Smooth muscle cell (in vitro differentiated cells): Measurements from ENCODE around the gene SHKBP1. TPM values are rescaled to one million over a fixed set of nuclear protein-coding genes. Genes with fewer than 3 reads are reported as not detected.

Experiments used
- DNase-seq: peaks from one replicate; lab custom pipeline; 2025; ENCODE audit not compliant: unreplicated experiment; lab: John Stamatoyannopoulos, UW
- H2AFZ ChIP-seq: fragments of 200-600 bp; sonication (generic); 2 replicates; pipeline ENCODE4 v1.6.0; 2016; ENCODE audit warnings: antibody characterized with exemption, low read depth, mild to moderate bottlenecking
- H3F3A ChIP-seq: fragments of 200-600 bp; sonication (generic); 2 replicates; pipeline ENCODE4 v1.6.0; 2017; ENCODE audit warnings: antibody characterized with exemption, low read depth
- H3K27ac ChIP-seq: fragments of 200-600 bp; sonication (generic); 2 replicates; pipeline ENCODE4 v1.5.1; 2016; ENCODE audit warnings: low read depth, mild to moderate bottlenecking
- H3K27me3 ChIP-seq: fragments of 200-600 bp; sonication (generic); 2 replicates; pipeline ENCODE4 v1.6.1; 2016; ENCODE audit warnings: low read depth, mild to moderate bottlenecking
- H3K36me3 ChIP-seq: fragments of 200-600 bp; sonication (generic); 2 replicates; pipeline ENCODE4 v1.5.1; 2016; ENCODE audit warnings: low read depth
- H3K4me1 ChIP-seq: fragments of 200-600 bp; sonication (generic); 2 replicates; pipeline ENCODE4 v1.5.1; 2016; ENCODE audit warnings: low read depth
- H3K4me2 ChIP-seq: fragments of 200-600 bp; sonication (generic); 2 replicates; pipeline ENCODE4 v1.6.0; 2016; ENCODE audit warnings: mild to moderate bottlenecking
- H3K4me3 ChIP-seq: fragments of 200-600 bp; sonication (generic); 2 replicates; pipeline ENCODE4 v1.5.1; 2016; ENCODE audit warnings: mild to moderate bottlenecking
- H3K79me2 ChIP-seq: fragments of 200-600 bp; sonication (generic); 2 replicates; pipeline ENCODE4 v1.6.0; 2016; ENCODE audit warnings: low read depth, mild to moderate bottlenecking
- H3K9ac ChIP-seq: fragments of 200-600 bp; sonication (generic); 2 replicates; pipeline ENCODE4 v1.6.0; 2016; ENCODE audit warnings: low read depth
- H3K9me3 ChIP-seq: fragments of 200-600 bp; sonication (generic); replicated peaks from 2 replicates; pipeline ENCODE4 v1.5.1; 2016; ENCODE audit warnings: low read depth
- H4K20me1 ChIP-seq: fragments of 200-600 bp; sonication (generic); 2 replicates; pipeline ENCODE4 v1.6.0; 2016; ENCODE audit warnings: low read depth
- WGBS: methylation state at CpG from one replicate; pipeline ENCODE4 v1.1.7; 2016; ENCODE audit warnings: low lambda C conversion rate; 5-methylcytosine and 5-hydroxymethylcytosine counted together
- polyA plus RNA-seq: library from polyadenylated mRNA; unstranded; fragments of >200 nt; fragmentation: Nextera tagmentation; extraction: Ambion mirVana; gene quantifications from 2 replicates; pipeline ENCODE4 v1.2.1, GENCODE V29; 2016
- total RNA-seq: library from RNA; depleted of rRNA; stranded (reverse); fragments of >200 nt; gene quantifications from 2 replicates; pipeline ENCODE4 v1.2.3, GENCODE V29; 2014
- TF ChIP-seq, protein P1 (sequence below): fragments of 200-600 bp; sonication (generic); IDR thresholded peaks from 2 replicates; pipeline ENCODE4 v1.5.1; 2017; ENCODE audit warnings: borderline replicate concordance, mild to moderate bottlenecking, antibody characterized with exemption; ENCODE audit not compliant: insufficient read depth, poor library complexity, severe bottlenecking

SHKBP1 gene
- total and polyA plus RNA-seq, 2 experiments from 2014 or later, result 40.9 to 90.8 TPM

DNA sequence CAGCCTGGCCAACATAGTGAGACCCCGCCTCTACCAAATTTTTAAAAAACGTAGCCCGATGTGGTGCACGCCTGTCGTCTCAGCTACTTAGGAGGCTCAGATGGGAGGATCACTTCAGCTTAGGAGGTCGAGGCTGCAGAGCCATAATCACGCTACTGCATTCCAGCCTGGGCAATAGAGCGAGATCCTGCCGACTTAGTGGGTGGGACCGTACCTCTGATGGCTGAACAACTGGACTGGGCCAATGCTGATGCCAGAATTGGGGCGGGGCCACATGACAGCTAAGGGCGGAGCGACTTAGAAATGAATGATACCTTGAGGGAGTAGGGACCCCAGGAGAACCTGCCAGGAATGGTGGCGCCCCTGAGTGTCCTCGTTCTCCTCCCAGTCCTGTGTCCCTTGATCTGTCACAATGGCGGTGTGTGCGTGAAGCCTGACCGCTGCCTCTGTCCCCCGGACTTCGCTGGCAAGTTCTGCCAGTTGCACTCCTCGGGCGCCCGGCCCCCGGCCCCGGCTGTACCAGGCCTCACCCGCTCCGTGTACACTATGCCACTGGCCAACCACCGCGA lies 28.1 kb downstream of the SHKBP1 start:
- Histone ChIP-seq H3K79me2 (no peaks in the 10 kb centered on the region), H3K9ac (no peak overlapping the region), H3K27ac (peak overlapping the region; percentile 9), H3K36me3 (no peaks in the 10 kb centered on the region), H3F3A (peaks cover 25% of the 10 kb centered on the region), H3K4me1 (peaks cover 47% of the 10 kb centered on the region), H2AFZ (peak overlapping the region; percentile 65), H3K4me3 (peak overlapping the region; percentile 52), H4K20me1 (no peaks in the 10 kb centered on the region), H3K9me3 (no peaks in the 10 kb centered on the region), H3K4me2 (peak overlapping the region; percentile 87), H3K27me3 (no peaks in the 10 kb centered on the region)
- DNase-seq, result no peak
- TF ChIP-seq, protein P1, sequence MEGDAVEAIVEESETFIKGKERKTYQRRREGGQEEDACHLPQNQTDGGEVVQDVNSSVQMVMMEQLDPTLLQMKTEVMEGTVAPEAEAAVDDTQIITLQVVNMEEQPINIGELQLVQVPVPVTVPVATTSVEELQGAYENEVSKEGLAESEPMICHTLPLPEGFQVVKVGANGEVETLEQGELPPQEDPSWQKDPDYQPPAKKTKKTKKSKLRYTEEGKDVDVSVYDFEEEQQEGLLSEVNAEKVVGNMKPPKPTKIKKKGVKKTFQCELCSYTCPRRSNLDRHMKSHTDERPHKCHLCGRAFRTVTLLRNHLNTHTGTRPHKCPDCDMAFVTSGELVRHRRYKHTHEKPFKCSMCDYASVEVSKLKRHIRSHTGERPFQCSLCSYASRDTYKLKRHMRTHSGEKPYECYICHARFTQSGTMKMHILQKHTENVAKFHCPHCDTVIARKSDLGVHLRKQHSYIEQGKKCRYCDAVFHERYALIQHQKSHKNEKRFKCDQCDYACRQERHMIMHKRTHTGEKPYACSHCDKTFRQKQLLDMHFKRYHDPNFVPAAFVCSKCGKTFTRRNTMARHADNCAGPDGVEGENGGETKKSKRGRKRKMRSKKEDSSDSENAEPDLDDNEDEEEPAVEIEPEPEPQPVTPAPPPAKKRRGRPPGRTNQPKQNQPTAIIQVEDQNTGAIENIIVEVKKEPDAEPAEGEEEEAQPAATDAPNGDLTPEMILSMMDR, result no peak
- 49% methylated on average over 22 of the region's 29 CpGs for WGBS

DNA sequence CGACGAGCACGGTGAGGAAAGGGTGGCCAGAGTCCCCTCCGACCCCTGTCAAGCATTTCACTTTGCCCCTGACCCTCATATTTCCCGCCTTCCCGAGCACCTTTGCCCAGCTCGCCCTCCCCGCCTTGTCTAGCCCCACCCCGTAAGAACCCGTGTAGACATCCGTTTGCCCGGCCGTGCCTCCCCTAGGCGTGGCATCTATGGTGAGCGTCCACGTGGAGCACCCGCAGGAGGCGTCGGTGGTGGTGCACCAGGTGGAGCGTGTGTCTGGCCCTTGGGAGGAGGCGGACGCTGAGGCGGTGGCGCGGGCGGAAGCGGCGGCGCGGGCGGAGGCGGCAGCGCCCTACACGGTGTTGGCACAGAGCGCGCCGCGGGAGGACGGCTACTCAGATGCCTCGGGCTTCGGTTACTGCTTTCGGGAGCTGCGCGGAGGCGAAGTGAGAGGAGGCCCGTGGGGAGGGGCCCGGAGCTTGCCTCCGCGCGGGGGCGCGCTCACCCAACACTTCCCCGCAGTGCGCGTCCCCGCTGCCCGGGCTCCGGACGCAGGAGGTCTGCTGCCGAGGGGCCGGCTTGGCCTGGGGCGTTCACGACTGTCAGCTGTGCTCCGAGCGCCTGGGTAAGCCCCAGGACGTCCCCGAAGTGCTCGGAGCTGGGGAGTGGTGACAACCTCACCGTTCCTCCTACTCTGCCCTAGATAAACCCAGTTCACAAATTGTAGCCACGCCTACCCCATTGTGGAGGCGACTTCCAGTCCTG lies 28.7 kb downstream of the SHKBP1 start:
- no peaks in the 10 kb centered on the region for H4K20me1 ChIP-seq
- H2AFZ ChIP-seq, result peak overlapping the region; percentile 65
- H3K9me3 ChIP-seq, result no peaks in the 10 kb centered on the region
- peak overlapping the region; percentile 52 for H3K4me3 ChIP-seq
- peak overlapping the region; percentile 9 for H3K27ac ChIP-seq
- DNase-seq, result peak; percentile 29
- H3F3A ChIP-seq, result peaks cover 25% of the 10 kb centered on the region
- no peak overlapping the region for H3K9ac ChIP-seq
- TF ChIP-seq, protein P1, result no peak
- WGBS, result 1% methylated on average over 61 of the region's 71 CpGs
- no peaks in the 10 kb centered on the region for H3K36me3 ChIP-seq
- no peaks in the 10 kb centered on the region for H3K27me3 ChIP-seq
- peak overlapping the region; percentile 87 for H3K4me2 ChIP-seq
- no peaks in the 10 kb centered on the region for H3K79me2 ChIP-seq
- peaks cover 44% of the 10 kb centered on the region for H3K4me1 ChIP-seq

DNA sequence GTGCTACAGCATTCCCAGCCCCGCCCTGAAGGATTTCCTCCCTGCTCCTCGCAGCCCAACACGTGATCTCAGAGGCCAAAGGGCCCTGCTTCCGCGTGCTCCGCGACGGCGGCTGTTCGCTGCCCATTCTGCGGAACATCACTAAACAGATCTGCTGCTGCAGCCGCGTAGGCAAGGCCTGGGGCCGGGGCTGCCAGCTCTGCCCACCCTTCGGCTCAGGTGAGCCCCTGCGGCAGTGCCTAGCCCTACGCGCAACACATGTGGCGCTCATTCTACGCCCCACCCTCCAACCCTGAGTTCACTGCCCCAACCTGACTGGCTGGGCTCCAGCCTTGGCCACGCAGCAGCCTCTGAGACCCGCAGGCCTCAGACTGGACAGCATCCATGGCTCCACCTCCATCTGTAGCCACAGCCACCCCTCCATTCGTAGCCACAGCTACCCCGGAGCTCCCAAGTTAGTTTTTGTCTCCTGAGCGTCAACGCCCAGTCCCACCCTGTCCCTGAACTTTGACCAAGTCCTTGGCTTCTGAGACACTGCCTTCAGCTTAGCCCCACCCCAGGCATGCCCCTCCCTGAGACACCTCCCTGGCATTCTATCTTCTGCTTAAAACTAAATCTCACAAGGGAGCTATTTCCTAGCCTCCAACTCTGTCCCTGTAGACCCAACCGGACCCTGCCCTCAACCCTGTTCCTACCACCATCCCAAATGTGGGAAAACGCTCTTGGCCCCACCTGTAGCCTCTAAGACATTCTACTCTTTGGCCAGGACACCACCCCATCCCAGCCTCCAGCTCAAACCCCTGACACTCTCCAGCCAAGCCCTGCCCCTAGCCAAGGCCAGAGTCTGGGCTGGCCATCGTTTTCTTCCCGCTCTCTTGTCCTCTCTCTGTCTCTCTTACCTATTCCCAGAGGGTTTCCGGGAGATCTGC lies 30.9 kb downstream of the SHKBP1 start:
- Histone ChIP-seq H3K79me2 (no peaks in the 10 kb centered on the region), H3K4me1 (peaks cover 32% of the 10 kb centered on the region), H2AFZ (no peak overlapping the region), H3K27me3 (no peaks in the 10 kb centered on the region), H3F3A (peaks cover 25% of the 10 kb centered on the region), H3K4me2 (no peak overlapping the region), H3K27ac (no peak overlapping the region), H3K36me3 (no peaks in the 10 kb centered on the region), H3K9me3 (no peaks in the 10 kb centered on the region), H4K20me1 (no peaks in the 10 kb centered on the region), H3K9ac (no peak overlapping the region), H3K4me3 (no peak overlapping the region)
- TF ChIP-seq, protein P1, result no peak
- 81% methylated on average over 31 of the region's 31 CpGs for WGBS
- no peak for DNase-seq
